Retinal pigment epithelial cell (primary cell): ENCODE results near the gene RERE.

Experiments used
- DNase-seq: peaks from one replicate; pipeline ENCODE4 v3.0.0-alpha.2; 2010; ENCODE audit warnings: low read depth
- H3K4me3 ChIP-seq: 2 replicates; pipeline ENCODE4 v1.5.1; 2011; ENCODE audit warnings: mild to moderate bottlenecking, low read length, control low read depth, moderate library complexity
- TF ChIP-seq, protein P1 (sequence below): conservative IDR thresholded peaks from 2 replicates; pipeline ENCODE4 v1.5.1; 2011; ENCODE audit warnings: low read depth, low read length, control low read depth, inconsistent platforms

The RERE gene

DNA sequence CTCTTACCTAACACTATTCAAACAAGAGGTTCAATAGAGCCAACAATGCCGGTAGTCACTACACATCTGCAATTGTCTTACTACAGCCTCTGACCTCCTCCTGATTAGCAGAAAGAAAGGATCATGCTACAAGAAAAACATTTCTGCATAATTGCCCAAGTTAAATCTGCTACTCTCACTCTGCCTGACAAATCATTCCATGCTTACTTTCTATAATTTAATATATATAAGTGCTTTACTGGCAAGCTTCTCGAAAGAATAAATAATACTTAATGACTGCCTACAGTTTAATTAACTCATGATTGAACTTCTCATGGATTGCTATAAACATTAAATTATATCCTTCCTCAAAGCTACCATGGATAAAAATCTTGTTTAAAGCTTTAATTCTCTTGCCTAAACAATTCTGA is 343.5 kb downstream of the RERE start:
- H3K4me3 ChIP-seq: no peak overlapping the region
- TF ChIP-seq, protein P1, sequence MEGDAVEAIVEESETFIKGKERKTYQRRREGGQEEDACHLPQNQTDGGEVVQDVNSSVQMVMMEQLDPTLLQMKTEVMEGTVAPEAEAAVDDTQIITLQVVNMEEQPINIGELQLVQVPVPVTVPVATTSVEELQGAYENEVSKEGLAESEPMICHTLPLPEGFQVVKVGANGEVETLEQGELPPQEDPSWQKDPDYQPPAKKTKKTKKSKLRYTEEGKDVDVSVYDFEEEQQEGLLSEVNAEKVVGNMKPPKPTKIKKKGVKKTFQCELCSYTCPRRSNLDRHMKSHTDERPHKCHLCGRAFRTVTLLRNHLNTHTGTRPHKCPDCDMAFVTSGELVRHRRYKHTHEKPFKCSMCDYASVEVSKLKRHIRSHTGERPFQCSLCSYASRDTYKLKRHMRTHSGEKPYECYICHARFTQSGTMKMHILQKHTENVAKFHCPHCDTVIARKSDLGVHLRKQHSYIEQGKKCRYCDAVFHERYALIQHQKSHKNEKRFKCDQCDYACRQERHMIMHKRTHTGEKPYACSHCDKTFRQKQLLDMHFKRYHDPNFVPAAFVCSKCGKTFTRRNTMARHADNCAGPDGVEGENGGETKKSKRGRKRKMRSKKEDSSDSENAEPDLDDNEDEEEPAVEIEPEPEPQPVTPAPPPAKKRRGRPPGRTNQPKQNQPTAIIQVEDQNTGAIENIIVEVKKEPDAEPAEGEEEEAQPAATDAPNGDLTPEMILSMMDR: no peak
- no peak for DNase-seq

DNA sequence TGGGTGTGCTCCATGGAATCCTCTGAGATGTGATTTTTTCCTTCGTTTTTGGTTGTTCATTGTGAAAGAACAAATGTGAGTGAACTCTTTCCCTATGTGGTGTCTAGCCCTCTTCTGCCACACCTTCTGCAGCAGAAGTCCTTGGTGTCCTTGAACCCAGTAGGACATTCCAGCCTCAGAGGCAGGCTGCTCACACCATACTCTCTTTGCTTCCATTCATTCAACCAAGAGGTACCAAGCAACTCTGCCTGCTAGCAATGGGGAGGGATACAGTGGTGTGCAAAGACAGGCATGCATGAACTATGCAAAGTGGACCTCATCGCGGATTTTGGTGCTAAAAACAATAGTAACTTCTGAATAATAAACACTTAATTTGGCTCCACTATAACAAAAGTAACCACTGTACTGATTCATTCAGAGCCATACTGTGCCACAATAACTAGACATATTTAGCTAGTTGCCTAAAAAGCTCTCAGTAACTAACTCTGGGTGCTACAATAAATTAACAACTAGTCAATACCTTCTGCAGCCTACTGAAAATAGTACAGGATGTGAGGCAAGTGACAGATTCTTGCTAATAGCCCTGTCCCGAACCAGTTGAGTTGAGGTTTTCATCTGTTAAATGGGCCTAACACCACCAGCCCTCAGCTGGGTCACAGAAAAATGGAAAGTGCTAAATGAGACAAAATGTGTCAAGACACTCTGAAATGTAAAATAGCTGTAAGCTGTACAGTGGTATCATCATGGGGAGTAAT is 344.1 kb downstream of the RERE start:
- no peak overlapping the region for H3K4me3 ChIP-seq
- DNase-seq: no peak
- TF ChIP-seq, protein P1: no peak

DNA sequence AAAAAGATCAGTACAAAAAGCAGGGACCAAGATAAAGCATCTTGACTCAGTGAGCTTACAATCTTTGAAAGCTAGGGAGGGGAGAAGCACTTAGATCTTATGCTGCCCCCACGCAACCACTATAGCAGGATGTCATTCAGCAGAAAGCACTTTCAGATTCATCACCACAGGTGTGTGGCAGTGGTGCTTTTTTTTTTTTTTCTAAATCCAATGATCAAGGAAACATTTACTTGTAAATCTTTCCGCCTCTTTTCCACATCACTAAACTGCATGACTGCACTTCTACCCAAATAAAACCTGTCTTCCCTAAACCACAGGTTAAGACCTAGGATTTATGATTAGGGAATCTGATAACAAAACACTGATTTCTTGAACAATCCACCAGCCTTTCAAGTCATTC is 344.8 kb downstream of the RERE start:
- no peak overlapping the region for H3K4me3 ChIP-seq
- TF ChIP-seq, protein P1: no peak
- no peak for DNase-seq

DNA sequence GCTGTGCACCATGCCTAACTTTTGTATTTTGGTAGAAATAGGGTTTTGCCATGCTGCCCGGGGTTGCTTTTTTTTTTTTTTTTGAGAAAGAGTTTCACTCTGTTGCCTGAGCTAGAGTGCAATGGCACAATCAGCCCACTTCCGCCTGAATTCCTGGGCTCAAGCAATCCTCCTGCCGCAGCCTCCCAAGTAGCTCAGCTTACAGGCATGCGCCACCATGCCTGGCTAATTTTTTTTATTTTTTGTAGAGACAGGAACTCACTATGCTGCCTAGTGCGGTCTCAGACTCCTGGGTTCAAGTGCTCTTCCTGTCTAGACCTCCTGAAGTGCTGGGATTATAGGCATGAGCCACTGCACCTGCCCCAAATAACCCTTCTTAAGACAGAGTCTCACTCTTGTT is 346.0 kb downstream of the RERE start:
- H3K4me3 ChIP-seq: no peak overlapping the region
- TF ChIP-seq, protein P1: no peak
- no peak for DNase-seq

DNA sequence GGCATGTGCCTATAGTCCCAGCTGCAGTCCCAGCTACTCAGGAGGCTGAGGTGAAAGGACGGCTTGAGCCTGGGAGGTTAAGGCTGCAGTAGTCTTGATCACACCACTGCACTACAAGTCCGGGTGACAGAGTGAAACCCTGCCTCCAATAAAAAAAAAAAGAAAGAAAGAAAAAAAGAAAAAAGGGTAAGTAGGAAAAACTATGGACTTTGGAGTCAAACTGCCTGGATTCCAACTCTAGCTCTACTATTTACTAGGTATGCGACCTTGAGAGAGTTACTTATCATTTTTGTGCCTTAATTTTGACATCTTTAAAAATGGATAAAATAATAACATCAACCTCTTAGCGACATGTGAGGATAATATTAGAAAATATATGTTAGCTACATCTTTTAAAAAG is 348.7 kb downstream of the RERE start:
- TF ChIP-seq, protein P1: no peak
- H3K4me3 ChIP-seq: no peak overlapping the region
- no peak for DNase-seq

DNA sequence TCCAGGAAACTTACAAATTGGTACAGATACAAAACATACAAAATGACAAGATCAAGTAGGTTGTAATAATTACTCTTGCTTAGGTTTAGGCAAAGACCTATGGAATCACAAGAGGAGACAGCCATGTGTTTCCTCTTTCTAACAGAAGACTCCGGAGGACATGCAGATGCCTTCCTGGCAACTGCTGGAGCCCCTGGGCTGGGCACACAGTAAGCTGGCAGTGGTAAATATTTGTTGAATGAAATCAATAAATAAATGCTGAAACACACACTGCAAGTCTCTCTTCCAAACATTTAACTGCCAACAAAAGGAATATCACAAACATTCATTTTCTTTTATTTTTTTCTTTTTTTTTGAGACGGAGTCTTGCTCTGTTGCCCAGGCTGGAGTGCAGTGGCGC is 350.1 kb downstream of the RERE start:
- no peak for DNase-seq
- TF ChIP-seq, protein P1: no peak
- H3K4me3 ChIP-seq: no peak overlapping the region

DNA sequence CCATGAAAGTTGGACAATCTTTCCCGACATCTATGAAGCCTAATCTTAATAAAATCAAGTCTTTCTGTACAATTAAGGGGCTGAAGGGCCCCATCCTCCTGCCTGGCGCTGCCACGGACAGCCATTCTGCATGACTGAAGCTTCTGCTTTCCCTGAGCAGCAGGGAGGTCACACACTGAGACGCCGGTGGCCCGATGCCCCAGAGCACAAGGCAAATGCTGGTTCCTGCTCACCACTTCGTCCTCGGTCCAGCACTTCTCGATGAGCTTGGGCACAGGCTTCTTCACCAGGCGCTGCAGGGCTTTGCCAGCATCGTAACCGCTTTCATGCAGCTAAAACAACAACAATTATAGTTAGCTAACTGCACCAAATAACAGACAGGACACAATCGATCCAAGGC is 351.7 kb downstream of the RERE start:
- no peak for DNase-seq
- H3K4me3 ChIP-seq: no peak overlapping the region
- TF ChIP-seq, protein P1: no peak
